COR-L47 (cell line): Measurements from ENCODE around the gene SNAI3.

Experiments
- DNase-seq: peaks from one replicate; lab custom pipeline; 2025; lab: John Stamatoyannopoulos, UW

SNAI3 gene

GRCh38 chr16:88634141-88634993 is 51.9 kb downstream of the SNAI3 start:
- DNase-seq: no peak

DNA sequence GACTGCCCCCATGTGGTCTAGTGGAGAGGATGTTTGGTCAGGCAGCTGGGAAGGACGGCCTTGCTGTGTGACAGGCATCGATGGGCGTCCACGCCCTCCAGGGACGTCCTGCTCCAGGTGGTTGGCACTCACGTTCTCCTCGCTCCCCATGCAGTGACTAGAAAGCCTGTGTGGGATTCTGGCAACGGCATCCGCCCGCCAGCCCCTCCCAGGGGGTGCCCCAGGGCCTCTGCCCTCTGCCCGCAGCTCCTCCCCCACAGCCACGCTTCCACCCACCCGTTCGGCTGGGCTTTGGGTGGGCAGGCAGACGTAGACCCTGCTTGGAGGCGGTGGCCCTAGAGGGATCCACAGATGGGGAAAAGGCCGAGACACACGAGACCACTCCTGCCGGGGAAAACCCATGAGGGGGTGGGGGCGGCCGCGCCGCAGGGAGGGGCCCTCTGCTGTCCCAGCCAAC is 52.6 kb downstream of the SNAI3 start:
- DNase-seq: no peak

DNA sequence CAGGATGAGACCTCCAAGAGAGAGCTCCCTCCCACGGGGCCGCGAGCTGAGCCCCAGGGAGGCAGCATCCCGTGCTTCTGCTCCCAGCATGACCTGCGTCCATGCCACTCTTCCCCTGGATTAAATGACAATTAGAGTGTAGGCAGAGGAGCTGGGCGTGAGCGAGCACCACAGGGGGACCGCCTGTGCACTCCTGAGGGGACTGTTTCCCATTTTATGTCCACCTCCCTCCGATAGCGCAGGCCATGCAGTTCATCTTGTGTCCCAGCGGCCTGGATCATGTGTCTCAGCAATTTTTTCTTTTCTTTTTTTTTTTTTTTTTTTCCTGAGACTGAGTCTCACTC is 53.7 kb downstream of the SNAI3 start:
- DNase-seq: no peak

DNA sequence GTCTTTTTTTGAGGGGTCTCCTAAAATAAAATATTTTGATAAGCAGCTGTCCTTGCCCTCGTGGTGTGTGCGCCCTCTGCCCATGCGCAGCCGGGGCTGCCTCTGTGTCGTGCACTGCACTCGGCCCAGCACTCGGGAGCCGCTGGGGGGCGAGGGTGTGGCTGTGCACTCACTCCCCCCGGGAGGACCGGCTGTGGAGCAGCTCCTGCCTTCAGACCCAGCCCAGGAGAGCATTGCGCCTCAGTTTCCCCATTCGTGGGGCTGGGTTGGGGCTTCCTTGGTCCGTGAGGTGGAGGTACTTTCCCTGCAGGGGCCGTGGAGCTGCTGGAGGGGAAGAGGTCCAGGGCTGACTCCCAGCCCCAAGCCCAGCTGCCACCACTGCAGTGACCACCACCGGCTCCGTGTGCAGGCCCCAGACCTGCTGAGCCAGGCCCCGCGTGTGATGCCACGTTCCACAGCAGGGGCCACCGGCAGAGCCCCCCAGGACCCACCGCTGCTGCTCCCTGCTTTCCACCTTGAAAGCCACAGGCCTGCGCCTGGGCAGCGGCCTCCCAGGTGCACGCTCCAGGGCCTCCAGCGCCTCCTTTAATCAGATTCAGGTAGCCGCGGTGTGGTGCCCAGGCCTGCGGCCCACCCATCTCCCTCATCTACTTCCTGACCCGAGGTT is 54.3 kb downstream of the SNAI3 start:
- no peak for DNase-seq

- DNase-seq: no peak
Measured at GRCh38 chr16:88631384-88631783, 54.9 kb downstream of the SNAI3 start.

DNA sequence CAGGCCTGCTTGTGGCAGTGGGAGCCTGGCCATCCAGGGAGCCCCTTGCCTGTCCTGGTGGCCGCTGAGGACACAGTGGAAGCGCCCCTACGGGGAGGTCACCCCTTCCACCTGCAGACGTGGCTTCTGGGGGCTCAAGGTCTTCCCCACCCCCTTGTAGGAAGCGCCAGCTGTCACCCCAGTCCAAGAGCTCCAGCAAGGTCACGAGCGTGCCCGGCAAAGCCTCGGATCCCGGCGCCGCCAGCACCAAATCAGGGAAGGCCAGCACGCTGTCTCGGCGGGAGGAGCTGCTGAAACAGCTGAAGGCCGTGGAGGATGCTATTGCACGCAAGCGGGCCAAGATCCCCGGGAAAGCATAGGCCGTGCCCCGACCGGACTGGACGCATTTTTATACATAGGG is 55.4 kb downstream of the SNAI3 start:
- DNase-seq: no peak

- no peak for DNase-seq
Measured at GRCh38 chr16:88630433-88630832, 55.9 kb downstream of the SNAI3 start.

DNA sequence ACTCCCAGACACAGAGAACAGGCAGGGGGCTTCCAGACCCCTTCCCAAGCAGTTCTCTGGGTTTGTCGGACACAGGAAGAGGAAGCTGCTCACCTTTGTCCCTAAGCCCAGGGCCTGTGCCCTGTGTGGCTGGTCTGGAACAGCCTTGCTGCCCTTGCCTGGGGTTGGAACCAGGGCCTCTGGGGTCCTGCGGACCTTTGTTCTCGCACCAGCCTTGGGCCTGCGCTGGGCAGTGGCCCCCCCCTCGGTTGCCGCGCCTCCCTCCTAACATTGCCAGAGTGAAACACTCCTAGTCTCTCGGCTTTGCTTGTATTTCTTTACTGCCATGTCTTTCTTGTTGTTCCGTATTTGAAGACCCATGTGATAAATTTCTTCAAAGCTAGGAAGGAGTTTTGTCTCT is 56.5 kb downstream of the SNAI3 start:
- DNase-seq: no peak

GRCh38 chr16:88628512-88628974 is 57.8 kb downstream of the SNAI3 start:
- DNase-seq: no peak
